HG03521 (cell line): ENCODE measurements around the gene KPTN.

Source experiments
- ATAC-seq: cut with Tn5 transposase; IDR thresholded peaks from one replicate; pipeline ENCODE4 v1.9.1; 2021; ENCODE audit warnings: mild to moderate bottlenecking, moderate library complexity; ENCODE audit not compliant: unreplicated experiment

Gene KPTN

GRCh38 chr19:47471381-47471732, 12.7 kb downstream of the KPTN start:
- ATAC-seq: no peak

DNA sequence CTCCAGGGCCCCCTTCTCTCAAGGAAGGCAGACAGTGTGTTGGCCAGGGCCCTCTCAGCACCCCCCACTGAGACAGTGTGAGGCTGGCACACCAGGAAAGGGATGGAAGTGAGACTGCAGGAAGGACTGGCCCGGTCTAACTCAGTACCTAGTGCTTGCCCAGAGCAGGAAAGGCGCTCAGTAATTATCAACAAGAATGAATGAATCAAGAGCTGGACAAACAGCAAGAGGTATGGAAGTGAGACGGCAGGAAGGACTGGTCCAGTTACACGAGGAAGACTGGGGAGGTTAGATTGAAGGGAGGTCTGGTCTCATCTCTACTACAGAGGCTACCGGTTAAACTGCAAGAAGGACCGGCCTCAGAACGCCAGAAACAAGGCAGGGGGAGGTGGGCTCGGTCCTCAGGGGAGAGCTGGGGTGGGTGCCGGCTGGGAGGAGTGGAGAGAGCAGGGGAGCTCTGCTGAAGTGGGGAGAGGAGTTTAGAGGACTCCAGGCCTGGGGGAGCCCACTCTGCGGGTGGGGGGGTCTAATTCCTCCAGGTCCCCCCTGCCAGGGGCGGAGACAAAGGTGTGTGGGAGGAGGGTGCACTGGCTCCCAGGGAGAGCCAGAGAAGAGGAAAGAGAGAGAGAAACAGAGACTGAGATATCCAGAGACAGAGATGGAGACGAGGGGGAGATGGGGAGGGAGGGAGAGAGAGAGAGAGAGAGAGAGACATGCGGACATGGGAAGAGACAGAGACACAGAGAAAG, 13.4 kb downstream of the KPTN start:
- no peak for ATAC-seq

DNA sequence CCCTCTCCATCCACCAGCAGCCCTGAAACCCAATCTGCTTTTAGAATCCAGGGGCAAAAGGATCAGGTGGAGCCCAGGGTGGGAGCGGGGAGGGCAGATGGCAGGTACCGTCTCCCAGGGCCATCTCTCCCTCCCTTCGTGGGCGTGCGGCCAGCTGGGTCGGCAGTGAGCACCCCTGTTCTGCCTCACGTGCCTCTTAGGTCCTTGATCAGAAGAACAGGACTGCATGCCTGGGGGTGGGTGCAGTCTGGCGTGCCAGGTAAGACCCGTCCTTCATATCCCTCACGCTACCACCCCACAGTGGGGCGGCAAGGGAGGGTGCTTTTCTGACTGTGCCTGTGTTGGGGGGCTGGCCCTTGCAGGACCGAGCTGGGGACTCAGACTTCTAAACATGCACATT, 14.3 kb downstream of the KPTN start:
- ATAC-seq: no peak

- ATAC-seq: no peak
Observed at GRCh38 chr19:47469363-47469700, 14.7 kb downstream of the KPTN start.

GRCh38 chr19:47467914-47468313, 16.1 kb downstream of the KPTN start:
- no peak for ATAC-seq

- ATAC-seq: no peak
Observed at GRCh38 chr19:47465957-47466356, 18.1 kb downstream of the KPTN start.

DNA sequence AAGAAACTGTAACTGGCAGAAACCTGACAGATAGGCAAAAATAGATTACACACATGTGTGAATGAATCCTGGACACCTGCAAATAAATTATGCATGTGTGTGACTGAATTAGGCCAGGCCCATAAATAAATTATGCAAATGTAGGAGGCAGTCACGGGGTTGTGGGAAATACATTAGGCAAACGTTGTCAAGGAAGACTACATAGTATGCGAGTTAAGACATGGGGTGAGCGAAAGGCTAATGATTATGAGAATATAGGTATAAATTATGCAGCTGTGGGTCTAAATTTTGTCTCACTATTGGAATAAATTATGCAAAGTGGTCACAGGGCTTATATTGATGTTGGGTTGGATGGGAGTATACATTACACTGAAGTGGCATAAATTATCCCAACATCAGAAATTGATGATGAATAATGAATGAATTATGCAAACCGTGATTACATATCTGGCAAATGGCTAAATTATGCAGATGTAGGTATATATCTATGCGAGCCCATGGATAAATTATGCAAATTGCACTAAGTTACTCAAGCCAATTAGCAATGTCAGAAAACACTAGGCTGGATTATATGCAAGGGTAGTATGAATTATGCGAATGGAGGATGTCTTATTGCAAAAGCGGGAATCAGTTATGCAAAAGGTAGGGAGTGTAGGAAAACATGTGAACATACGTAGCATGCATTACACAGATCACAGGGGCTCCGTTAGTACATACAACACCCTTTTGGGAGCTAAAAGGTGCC, 19.2 kb downstream of the KPTN start:
- no peak for ATAC-seq

- ATAC-seq: no peak
Observed at GRCh38 chr19:47461876-47462275, 22.1 kb downstream of the KPTN start.

DNA sequence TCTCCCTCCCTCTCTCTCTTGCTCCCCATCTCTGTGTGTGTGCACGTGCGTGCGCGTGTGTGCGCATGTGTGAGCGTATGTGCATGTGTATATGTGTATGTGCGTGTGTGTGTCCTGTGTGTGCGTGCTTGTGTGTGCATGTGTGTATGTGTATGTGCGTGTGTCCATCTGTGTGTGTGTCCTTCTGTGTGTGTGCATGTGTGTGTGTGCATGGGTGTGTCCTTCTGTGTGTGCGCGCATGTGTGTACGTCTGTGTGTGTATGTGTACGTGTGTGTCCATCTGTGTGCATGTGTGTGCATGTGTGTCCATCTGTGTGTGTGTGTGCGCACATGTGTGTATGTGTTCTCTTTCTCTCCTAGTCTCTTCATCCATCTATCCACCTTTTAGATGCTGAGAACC, 24.5 kb downstream of the KPTN start:
- no peak for ATAC-seq

DNA sequence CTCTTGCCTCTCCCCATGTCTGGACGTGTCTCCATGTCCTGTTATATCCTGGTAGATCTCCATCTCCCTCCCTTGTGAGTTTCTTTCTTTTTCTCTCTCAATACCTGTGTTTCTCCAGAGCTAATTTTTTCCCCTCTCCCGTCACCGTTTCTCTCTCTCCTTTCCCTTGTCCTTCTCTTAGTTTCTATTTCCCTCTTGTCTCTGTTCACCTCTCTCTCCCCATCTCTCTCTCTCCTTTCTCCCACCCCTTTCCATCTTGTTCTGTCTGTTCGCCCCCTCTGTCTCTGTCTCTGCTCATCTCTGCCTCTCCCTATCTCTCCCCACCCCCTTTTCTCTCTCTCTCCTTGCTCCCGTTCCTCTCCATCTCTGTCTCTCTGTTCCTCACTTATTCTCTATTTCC, 25.3 kb downstream of the KPTN start:
- no peak for ATAC-seq

GRCh38 chr19:47456721-47457474, 27.1 kb downstream of the KPTN start:
- no peak for ATAC-seq

DNA sequence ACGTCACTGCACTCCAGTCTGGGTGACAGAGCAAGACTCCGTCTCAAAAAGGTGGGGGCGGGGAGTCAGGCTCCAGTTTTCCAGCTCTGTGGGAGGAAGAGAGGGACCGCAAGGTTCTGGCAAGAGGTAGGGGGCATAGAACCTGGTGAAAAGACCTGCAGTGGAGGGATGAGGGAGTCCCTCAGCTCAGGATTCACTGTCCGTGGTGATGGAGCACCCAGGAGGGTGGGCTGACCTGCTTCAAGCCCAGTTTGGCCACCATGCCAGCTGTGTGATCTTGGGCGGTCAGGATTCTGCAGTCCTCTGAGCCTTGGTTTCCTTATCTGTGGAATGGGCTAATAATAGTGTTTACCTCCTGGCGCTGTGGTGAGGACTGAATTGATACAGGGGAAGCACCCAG, 33.5 kb downstream of the KPTN start:
- ATAC-seq: no peak

DNA sequence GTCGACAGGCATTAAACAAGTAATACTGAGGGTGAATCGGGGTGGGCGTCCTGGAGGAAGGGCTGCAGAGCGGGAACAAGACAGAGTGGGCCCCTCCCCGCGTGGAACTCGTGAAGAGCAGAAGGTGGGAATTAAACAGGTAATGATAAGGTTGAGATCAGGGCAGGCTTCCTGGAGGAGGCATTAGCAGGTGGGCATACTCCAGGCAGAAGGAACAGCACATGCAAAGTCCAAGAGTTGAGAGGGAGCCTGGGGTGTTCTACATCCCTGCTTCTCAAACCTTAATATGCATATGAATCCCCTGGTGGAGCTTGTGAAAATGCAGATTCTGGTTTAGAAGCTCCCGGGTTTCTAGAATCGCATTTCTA, 35.7 kb downstream of the KPTN start:
- no peak for ATAC-seq

- no peak for ATAC-seq
Observed at GRCh38 chr19:47447470-47448359, 36.3 kb downstream of the KPTN start.

DNA sequence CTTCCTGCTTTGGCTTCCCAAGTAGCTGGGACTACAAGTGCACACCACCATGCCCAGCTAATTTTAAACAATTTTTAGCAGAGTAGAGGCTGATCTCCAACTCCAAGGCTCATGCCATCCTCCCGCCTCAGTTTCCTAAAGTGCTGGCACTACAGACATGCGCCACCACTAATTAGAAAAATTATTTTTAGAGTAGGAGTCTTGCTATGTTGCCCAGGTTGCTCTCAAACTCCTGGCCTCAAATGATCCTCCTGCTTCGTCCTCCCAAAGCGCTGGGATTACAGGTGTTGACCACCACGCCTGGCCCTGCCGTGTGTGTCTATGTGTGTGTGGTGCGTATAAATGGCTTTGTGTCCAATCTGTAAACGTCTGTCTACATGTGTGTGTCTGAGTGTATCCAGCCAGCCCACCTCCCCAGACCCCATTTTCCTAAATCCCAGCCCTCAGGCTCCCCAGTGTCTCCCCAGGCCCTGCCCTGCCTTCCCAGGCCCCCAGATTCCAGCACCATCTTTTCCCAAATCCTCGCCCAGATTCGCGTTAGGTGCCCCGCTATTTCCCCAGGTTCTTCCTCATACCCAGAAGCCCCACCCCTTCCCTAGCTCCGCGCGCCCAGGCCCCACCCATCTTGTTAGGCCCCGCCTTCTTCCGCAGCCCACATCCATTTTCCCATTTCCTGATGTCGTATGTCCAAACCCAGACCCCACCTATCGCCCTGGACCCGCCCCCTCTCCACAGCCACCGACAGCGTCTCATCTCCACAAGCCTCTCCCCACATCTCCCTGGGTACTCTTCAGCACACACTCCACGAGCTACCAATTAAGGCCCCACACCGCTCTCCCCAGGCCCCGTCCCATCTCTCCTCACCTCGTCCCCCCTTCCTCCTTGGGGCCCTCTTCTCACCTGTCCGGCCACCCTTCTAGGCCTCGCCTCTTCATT, 37.2 kb downstream of the KPTN start:
- ATAC-seq: no peak

DNA sequence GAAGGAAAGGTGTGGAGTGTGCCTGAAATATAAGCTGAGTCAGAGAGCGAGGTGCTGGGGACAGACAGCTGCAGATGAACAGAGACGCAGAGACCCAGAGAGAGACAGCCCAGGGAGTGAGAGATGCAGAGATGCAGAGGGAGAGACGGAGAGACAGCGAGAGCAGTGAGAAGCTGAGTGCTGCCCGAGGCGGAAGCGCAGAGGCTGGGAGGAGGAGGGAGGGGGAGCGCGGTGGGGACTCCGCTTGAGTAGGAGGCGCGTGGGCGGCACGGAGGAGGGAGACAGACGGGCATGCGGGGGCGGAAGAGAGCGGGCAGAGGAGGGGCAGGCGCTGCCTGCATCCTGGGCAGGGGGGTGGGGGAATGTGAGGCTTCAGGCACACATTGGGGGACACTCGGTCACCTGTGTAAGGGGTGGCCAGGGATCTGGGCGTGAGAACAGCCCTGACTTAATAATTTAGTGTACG, 38.0 kb downstream of the KPTN start:
- no peak for ATAC-seq

DNA sequence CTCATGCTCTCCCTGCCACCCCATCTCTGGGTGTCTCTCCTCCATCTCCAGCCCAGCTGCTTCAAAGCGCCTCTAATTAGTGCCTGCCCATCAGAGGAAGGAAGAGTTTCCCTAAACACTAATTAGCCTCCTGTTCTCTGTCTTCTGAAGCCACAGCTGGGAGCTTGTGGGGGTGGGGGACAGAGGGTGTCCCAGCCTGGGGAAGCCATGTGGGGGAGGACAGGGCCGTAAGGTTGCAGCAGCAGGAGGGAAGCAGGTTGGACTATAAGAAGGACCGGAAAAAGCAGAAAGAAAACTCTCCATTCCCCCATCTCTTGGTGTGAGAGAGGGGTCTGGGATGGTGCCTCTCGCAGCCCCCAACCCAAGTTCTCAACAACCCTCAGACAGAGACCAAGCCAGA, 38.5 kb downstream of the KPTN start:
- ATAC-seq: no peak

GRCh38 chr19:47444388-47444821, 39.6 kb downstream of the KPTN start:
- no peak for ATAC-seq

GRCh38 chr19:47443331-47443730, 40.7 kb downstream of the KPTN start:
- no peak for ATAC-seq

GRCh38 chr19:47438793-47439220, 45.2 kb downstream of the KPTN start:
- ATAC-seq: no peak
